ENCODE measurements around the gene TMEM88.

The TMEM88 gene

DNA sequence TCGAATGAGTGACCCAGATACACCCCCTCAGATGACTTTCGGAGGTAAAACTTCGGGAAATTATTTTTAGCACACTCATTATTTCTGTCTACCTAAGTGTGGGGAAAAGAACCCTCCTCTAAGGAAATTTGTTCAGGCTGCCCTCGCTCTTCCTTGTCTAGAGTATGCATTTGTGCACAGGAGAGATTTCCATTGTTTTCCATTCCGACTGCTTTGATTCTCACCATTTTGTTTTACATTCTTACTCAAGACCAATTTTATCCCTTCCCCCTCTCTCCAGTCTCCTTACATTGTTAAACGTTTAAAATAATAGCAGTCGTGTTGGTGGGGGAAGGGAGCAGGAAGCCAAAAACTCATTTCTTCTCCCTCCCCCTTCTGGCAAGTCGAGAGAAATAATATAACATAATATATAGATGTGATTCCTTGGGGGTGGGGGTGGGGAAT is 32.2 kb downstream of the TMEM88 start:
- DNase-seq, result no peak

DNA sequence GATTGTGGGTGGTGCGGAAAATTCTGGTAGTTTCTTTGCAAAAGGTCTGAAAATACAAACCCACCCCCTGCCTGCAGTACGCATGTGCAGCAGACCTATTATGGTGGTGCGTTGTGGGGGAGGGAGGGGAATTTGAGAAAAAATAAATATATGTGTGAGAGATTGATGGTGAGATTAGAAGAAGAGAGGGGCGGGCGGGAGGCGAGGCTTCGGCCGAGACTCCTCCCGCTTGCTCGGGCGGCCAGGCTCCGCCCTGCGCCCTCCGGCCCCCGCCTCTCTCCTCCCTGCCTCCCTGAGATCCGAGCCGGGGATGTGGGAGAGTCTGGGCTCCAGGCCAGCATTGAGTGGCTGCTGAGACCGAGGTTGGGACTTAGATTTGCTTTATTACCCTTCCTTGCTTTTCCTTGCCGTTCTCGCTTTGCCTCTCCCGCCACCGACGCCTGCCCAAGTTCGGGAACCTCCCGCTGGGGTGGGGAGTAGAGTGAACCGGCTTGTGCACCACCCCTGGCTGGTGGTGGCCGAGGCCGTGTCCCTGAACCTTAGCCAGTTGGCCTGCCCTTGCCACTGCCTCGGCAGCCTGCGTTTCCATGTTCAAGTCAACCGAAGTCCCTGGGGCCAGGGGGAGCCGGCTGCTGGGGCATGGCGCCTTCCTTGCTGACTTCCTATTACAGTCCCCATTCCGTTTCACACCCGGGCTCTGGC is 32.8 kb downstream of the TMEM88 start:
- peak; percentile 83 for DNase-seq

DNA sequence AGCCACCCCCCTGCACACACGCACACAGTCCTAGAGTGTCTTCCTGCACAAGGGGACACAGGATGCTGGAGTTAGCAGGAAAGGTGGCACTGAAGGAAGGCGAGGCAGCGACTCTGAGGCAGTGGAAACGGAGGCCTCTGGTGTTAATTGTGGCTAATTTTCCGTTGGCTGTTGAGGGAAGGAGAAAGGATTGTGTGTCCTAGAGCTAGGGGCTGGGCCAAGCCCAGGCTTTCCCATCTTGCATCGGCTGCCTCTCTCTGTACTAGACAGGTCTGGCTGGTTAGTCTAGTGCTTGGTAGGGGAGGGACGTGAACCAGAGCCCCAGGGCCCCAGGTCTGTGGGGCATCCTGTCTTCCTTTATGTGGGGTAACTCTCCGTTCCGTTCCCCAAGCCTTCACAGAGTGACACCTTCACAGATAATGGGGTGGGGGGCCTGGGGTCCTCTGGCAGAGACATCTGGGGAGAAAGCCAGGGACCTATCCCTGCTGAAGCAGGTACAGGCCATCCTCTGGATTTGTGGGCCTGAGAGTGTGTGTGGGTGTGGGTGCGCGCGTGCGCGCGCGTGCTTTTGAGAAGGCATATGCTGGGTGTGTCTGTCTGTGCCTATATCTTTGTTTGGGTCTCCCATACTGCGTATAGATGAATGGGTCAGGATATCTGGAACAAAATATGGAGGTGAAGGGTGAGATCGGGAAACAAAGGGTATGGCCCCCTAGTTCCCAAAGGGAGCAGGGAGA is 33.5 kb downstream of the TMEM88 start, which contains the start of gene CHD3:
Gene CHD3, plus strand, starts transcription at position 606 of the 737 bp plus-strand sequence. CDS start 212 bp downstream, outside the sequence.
- DNase-seq, result peak; percentile 45

DNA sequence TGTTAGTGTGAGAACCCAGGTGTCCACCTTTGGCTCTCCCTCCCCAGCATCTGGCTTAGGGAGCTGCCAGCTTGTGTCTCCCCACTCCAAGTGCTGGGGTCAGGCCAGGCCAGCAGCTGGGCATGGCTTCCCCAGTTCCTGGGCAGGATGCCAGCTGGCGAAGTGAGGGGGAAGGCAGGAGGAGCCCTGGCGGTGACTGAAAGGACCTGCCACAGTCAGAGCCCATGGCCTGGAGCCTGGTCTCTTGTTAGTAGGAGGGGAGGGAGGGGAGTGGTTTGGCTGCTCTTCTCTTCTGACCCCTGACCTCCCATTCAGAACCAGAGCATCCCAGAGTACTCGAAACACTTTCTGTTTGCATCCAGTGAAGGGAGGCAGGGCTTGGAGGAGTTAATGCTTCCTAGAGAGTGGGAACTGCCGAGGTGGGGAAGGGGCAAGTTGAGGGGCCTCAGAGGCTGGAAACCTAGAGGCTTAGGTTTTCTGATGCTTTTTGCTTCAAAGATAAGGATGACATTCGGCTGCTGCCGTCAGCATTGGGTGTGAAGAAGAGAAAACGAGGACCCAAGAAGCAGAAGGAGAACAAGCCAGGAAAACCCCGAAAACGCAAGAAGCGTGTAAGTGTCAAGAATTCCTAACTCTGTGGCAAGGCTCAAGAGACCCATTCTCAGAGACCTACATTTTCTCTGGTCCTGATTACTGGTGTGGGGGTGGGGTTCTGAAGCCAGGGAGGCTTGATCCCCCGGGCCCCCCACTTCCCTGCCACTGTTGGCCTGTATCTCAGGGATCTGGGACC is 34.5 kb downstream of the TMEM88 start:
- peak; percentile 37 for DNase-seq

DNA sequence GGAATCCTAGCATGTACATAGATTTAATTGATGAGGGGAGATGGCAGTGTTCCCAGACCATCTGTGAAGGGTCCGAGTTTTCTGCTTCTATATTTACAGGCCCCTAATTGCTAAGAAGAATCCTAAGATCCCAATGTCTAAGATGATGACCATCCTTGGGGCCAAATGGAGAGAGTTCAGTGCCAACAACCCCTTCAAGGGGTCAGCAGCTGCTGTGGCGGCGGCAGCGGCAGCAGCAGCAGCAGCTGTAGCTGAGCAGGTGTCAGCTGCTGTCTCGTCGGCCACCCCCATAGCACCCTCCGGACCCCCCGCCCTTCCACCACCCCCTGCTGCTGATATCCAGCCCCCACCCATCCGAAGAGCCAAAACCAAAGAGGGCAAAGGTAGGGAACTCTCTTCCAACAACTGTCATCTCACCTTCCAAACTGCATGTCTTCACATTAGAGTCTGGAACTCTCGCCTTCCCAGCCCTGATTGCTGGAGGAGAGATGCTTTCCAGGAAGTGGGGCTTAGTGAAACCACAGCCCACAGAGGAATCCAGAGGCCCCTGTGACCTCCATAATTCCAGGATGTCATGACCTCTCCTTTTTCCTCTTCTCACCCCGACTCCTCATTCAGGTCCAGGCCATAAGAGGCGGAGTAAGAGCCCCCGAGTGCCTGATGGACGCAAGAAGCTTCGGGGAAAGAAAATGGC is 38.5 kb downstream of the TMEM88 start:
- no peak for DNase-seq

DNA sequence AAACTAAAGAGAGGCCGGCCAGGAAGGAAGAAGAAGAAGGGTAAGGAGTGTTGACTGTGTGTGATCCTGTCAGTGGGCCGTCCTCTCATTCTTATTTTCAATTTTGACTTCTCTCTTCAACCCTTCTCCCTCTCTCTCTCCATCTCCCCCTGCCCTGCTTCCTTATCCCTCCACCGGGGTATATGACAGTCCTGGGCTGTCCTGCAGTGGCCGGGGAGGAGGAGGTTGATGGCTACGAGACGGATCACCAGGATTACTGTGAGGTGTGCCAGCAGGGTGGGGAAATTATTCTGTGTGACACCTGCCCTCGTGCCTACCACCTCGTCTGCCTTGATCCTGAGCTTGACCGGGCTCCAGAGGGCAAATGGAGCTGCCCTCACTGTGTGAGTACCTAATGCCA is 39.4 kb downstream of the TMEM88 start:
- DNase-seq, result no peak

DNA sequence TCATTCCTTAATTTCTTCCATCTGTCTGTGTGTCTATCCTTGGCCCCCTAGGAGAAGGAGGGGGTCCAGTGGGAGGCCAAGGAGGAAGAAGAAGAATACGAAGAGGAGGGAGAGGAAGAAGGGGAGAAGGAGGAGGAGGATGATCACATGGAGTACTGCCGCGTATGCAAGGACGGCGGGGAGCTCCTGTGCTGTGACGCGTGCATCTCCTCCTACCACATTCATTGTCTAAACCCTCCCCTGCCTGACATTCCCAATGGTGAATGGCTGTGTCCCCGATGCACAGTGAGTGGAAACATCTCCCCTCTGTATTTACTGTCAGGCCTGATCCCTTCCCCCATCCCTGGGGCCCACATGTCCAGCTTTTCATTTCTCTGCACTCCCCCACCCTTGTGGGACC is 40.0 kb downstream of the TMEM88 start:
- no peak for DNase-seq

DNA sequence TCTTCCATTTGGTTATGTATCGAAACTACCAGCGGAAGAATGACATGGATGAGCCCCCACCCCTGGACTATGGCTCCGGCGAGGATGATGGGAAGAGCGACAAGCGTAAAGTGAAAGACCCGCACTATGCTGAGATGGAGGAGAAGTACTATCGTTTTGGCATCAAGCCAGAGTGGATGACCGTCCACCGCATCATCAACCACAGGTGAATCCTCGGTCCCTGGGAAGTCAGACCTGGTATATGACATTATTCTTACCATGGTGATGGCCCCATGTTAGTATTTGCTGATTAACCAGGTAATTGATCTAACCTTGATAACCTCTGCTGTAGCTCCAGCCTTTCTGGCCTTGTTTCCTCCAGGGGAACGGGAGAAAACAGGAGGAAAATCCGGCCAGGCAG is 42.2 kb downstream of the TMEM88 start:
- DNase-seq, result no peak

DNA sequence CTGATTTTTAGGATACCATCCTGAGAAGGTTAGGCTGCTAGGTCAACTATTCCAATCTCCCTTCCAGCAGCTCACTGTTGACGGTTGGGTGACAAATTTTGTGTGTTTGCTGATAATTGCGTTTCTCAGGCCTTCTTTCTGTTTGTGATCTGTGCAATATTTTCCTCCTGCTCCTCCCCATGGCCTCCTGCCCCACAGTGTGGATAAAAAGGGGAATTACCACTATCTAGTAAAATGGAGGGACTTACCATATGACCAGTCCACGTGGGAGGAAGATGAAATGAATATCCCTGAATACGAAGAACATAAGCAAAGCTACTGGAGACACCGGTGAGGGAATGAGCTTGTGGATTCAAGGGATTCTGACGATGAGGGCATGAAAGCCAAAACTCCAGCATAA is 42.9 kb downstream of the TMEM88 start:
- no peak for DNase-seq

DNA sequence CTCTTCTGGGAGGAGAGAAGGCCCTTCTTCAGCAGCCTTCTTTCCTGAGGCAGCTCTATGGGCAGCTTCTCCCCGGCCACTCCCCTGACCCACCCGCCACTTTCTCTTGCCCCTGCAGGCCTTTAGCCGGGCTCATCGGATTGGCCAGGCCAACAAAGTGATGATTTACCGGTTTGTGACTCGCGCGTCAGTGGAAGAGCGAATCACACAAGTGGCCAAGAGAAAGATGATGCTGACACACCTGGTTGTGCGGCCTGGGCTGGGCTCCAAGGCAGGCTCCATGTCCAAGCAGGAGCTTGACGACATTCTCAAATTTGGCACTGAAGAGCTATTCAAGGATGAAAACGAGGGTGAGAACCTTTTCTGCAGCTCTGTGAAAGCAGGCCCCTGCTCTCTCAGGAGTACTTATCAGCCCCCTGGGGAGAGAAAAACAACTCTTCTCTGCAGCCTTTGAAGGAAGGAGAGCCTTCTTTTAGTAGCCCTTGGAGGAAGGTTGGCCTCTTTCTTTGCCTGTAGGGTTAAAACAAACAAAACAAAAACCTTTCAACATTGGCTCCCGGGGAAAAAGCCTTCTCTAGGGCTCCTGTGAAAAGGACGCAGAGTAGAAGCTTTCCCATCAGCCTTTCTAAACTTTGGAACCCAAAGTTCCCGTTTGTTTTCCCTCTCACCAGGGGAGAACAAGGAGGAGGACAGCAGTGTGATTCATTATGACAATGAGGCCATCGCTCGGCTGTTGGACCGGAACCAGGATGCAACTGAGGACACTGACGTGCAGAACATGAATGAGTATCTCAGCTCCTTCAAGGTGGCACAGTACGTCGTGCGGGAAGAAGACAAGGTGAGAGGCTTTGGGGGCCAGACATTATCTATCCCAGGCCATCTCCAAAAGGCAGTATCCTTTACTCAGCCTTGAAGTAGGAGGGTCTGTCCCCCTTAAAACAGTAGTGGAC is 48.6 kb downstream of the TMEM88 start:
- no peak for DNase-seq
